HG02885 (cell line): ENCODE measurements around the gene MAT2A.
"Not testable (repeated sequence)": the region's sequence is repeated elsewhere in the genome, so short reads cannot be mapped to it uniquely, and the experiment has no call there.

ENCODE experiments used
- ATAC-seq: cut with Tn5 transposase; IDR thresholded peaks from one replicate; pipeline ENCODE4 v1.9.1; 2021; ENCODE audit warnings: mild to moderate bottlenecking; ENCODE audit not compliant: unreplicated experiment, poor library complexity

The MAT2A gene

DNA sequence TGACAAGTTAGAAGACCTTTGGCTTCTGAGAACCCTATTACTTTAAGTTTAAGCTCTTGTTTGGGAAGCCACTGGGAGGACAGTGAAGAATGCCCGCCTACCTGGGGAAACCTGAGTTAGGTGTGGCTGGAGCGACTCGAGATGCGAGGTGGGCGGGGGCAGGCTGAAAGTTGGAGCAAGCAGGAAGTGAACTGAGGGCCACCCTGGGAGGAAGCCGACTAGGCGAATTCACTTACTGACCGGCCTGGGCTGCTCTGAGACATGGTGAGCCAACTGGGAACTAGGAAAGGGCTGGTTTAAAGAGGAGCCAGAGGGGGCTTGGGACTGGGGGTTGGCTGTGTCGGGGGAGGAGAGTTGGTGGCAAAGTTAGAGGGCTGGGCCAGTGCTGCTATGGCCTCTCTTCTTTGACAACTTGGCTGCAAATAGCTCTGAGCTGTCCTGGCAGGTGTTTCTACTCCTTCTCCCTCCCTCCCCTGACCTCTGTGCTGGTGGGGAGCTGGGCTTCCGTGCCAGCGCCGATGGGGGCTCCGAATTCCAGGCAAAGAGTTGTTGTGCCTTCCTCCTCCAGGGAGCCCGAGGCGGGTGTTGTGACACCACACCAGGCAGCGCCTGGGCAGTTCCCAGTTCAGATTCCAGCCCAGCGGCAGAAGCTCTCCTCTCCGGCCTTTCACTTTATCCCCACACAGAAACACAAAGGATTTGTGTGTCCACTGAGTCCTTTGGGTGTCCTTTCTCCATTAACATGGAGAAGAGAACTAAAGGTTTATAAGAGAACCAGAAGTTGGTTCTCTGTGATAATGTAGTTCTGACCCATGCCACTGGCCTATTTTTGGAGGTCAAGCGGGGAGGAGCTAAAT is 38.6 kb downstream of the MAT2A start, which contains the start of gene VAMP8:
Gene VAMP8, plus strand, starts transcription at position 201 of the 857 bp plus-strand sequence. Its CDS starts 61 bp downstream, at position 262.
- peak; percentile 74 for ATAC-seq

DNA sequence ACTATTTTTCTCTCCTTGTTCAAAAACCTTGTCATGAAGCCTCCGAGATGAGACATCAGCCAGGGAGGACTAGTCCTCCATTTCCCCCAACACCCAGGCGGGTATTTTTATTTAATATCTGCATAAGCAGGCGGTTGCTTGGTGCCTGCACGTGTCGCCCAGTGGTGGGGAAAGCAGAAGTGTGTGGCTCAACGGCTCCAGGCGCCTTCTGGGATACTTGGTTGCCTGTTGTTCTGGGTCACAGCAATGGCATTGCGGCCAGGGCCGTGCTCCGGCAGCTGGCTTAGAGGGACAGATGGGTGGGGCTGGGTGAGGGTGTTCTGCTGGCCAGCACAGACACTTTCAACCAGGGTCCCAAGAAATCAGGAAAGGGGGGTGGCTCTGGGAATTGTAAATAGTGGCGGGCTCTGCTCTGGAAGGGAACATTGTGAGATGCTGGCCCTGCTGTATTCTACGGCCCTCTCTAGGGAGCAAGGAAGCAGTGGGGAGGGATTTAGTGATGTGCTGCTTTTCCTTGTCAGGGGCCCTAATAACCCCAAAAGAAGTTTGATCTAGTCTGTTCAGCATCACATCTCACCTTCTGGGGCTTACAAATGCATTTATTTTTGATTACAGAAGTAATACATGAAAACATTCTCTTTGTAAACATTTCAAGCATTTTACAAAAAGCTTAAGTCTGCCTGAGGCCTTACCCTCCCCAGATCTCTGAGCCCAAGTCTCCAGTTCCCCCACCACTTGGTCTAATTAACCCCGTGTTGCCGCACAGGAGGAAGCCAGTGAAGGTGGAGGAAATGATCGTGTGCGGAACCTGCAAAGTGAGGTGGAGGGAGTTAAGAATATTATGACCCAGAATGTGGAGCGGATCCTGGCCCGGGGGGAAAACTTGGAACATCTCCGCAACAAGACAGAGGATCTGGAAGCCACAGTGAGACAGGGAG is 39.5 kb downstream of the MAT2A start:
- peak; percentile 49 for ATAC-seq

DNA sequence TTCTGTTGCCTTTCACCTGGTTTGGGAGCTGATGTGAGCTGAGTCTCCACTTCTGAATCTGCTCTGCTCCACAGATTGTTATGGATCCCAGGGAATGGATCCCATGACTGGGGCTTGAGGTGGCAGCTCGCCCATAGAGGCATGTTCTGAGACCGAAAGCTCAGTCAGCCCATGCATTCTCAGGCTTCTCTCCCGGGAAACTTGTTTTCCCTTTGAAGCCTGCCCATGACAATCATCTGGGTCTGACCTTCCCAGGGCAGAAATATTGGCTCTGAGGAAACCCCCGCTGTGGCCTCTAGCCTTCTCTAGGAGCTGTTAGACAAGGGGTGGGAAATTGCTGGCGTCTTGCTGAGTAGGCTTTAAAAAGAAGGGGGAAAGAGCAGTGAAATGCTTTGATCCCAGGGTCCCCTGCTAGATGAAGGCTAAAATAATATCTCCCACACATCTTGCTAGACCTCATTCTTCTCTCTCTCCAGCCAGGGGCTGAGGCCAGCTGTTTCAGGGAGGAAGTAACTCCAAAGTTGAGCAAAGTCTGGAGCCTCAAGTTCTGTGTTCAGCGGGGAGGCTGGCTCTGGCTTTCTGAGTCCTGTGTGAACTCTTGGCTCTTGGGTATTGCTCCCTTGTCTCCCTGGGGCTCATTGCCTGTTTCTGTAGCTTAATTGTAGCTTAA is 40.4 kb downstream of the MAT2A start:
- ATAC-seq: no peak

DNA sequence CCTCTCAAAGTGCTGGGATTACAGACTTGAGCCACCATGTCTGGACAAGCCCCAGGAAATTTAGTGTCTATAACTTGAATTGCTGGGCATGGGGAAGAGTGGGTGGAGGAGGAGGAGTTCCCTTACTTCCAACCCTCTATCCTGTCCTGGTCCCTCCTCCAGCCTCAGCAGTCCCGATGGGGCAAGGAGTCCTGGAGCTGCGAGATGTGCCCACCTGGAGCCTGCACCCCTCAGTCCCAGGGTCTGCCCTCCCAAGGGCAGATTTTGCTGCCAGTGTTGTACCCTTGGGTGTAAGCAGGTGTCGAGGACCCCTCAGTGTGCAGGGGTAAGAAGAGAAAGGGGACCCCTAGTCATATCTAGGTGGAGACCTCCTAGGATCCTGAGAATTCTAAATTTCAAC is 41.2 kb downstream of the MAT2A start:
- no peak for ATAC-seq

DNA sequence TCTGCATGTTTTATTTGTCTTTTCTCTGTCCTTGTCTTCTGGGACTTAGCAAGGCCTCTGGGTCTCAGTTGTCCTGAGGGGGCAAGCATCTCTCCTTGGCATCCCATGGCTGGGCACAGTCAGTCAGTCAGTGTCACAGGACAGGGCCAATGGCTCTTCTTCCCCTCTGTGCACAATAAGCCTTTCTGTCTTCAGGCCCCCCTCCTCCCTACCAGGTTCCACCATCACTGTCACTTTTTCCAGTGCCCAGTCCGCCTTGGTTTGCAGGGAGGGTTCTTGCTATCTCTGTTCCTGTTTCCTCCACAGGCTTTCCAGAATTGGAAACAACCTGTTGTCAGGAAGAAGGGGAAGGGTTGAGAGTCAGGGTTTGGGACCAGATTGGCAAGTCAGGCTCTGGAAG is 43.5 kb downstream of the MAT2A start:
- no peak for ATAC-seq

DNA sequence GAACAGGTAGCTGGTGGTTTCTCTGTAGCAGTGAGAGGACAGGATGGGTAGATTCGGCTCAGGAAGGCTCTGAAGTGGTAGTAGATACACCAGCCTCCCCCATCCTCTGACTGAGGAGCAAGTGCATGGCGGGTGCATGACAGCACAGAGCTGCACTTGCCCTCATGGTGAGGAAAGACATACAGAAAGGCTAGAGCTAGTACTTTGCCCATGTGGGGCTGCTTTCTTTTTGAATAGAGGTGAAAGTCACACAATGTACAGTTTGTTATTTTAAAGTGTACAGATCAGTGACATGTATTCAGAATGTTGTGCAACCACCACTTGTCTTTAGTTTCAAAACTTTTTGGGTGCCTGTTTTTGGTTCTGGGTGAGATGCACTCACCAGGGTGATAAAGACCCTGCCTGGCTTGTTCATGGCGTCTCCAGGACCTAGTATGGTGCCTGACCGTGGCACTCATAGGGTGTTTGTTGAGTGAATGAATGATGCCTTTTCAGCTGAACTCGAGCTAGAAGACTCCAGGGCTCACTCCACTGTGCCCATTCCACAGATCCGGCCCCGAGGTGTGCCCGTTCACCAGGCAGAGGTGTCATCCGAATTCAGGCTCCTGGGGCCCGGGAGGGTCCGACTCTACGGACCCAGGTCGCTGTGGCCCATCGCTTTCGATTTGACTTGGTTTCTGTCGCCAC is 44.8 kb downstream of the MAT2A start:
- ATAC-seq: peak; percentile 65

DNA sequence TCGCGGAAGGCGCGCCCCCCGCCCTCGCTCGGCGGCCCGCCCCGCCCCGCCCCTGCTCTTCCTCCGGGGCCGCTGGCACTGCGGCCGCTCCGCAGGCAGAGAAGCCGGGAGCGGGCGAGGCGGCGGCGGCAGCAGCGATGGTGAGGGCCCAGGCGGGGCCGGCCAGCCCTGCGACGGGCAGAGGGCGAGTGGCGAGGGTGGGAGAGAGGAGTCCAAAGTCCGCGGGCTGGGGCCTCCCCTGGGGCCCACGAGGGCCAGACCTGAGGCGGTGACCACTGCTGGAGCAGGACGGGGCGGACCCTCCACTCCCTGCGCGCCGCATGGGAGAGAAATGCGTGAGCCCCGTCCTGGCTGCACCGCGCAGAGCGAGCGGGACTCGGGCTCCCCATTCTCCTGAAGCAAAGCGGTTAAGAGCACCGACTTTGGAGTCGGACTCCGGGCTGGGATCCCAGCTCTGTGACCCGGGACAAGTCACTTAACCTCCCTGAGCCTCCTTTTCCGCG is 45.4 kb downstream of the MAT2A start, which contains the start of gene VAMP5:
Gene VAMP5, plus strand, starts transcription at position 78 of the 503 bp plus-strand sequence. Its CDS starts 60 bp downstream, at position 138.
- ATAC-seq: peak; percentile 30

DNA sequence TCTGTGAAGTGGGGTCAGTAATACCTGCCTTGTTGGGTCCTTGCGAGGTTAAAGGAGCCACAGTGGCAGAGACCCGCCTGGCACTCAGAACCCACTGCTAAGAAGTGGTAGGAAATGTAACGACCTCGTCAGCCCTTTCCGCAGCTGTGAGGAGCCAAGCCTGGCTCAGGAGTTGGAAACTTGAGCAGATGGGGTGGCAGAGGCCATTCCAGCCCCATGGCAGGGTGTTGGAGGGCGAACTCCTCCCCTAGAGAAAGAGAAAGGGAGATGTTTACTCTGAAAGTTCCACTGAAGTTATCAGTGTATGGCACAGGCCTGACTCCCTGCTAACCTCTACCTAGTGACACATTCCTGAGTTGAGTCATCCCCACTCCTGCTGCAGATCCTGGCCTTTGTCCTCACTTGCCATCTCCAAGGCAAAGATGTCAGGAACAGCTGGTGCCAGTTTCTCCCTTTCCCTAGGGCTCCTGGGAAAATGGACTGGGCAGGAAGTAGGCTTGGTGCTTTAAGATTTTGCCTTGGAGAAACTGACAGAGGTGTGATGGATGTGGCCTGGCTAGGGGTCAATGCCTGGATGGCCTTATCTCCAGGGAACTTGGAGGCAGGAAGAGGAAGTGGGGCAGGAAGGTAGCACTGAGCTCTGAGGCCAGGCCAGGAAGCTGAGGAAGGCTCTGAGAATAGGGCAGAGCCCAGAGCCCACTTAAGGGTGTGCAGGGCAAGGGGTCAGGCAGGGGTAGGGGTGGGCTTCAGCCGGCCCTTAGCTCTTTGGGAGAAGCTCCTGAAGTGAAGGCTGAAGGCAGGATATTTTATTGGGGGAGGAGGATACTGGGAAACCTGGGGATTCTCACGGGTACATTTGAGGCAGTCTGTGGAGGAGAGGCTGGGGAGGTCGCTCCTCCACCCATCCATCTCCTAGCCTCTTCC is 46.2 kb downstream of the MAT2A start:
- ATAC-seq: peak; percentile 37

DNA sequence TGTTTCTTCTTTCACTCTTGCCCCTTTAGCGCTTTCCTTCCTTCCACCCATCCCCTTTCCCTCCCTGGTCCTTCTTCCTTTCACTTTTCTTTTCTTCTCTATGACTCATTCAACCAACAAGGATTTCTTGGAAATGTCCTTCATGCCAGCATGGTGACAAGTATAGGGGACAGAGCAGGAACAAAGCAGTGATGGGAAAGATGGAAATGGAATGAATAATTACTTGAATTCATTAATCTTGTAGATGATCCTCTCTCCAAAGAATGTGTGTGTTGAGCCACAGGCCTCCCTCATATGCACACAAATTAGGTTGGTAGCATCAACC is 46.8 kb downstream of the MAT2A start:
- no peak for ATAC-seq

DNA sequence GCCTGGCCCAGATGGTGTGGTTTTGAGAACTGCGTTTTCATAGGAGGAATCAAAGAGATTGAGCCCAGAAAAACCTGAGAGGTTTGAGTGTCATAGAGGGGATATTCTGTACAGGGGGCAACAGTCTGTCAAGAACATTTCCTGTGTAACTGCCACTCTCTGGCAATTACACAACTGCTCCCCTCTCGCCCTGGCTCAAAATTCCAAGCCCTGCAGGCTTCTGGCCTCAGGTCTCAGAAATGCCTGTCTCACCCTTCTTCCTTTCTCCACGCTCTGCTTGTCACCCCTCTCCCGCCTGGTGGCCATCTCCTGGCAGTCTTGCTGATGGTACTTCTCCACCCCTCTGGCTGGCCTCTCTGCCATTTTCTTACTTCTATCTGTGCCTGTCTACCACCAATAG is 49.3 kb downstream of the MAT2A start:
- no peak for ATAC-seq

DNA sequence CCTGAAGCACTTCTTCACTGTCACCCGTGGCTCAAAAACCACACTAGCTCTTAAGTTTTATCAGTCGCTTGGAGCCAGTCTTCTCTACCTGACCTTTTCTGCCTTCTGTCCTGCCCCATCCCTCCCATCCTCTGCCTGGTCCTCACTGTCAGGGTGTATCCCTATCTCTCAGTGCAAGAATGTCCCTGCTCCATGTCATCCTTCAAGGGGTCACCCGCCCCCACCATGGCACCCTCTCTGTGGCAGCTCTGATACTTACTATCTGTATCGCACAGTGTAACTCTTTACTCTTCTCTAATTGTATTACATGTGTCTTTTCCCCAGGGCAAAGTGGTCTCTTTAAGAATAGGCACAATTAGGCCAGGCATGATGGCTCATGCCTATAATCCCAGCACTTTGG is 49.7 kb downstream of the MAT2A start:
- ATAC-seq: no peak

DNA sequence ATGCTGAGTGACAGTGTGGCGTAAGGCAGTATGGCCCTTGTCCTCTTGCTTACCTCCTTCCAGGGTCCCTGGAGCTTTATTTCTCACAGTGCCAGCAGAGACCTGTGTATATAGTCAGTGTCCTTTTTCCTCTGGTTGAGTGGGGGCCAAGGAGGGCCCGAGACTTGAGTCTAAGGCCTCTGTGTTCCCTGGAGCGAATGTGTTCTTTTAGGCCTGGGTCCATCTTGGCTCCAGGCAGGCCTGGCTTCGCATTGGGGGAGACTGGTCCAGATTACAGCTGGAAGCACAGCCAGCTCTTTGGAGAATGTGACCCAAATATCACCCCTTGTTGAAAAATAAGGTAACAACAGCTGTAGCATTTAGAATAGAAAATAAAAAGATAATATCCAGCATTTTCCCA is 50.2 kb downstream of the MAT2A start:
- ATAC-seq: no peak

DNA sequence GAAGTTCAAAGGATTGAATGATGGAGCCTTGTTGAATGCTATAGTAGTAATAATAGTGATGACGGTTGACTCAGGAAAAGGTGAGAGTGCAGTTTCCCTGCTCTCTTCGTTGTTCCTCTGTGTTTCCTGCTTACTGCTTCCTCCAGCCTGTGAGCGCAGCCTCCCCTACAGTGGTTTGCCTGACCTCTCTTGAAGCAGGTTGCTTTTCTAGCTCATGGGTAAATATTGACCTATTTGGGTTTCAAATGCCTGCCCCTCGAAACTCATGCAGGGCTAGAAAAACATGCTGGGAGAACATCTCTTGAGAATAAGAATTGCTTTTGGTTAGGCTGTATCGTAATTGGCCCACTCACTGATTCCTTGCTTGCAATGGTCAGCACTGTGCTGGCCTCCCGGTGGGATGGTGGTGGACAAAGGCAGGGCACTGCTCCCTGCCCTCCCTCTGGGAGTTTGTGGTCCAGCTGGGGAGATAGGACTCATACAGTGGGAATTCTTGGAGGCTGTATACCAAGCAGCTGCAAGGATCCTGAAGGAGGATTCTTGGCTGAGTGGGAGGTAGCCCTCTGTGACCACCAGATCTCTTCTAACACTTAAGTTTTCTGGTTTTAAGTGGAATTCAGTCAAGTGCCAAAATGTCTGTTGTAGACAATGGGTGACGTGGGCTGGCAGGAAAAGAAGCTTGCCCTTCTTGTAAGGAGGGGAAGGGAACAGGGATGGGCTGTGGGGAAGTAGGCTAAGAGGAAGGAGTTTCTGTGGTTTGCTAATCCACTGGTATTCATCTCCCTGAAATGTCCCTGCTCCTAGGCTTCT is 51.2 kb downstream of the MAT2A start:
- ATAC-seq: no peak

DNA sequence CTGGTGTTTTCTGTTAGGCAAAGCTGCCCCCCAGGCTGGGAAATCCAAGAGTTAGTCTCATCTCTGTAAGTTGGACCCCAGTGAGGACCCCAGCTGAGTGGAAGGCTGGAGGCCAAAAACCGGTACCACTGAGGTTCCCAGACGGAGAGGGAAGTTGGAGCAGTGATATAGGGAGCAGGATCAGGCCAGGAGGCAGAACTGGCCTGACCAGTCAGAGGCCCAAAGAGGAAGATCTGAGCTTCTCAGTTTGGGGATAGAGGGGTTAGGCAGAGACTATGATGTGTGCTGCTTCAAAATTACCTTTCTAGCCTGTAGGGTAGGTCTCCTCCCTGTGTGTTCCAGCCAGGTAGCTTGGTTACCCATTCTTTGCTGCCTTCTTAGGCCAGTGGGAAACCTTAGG is 52.0 kb downstream of the MAT2A start:
- ATAC-seq: no peak

DNA sequence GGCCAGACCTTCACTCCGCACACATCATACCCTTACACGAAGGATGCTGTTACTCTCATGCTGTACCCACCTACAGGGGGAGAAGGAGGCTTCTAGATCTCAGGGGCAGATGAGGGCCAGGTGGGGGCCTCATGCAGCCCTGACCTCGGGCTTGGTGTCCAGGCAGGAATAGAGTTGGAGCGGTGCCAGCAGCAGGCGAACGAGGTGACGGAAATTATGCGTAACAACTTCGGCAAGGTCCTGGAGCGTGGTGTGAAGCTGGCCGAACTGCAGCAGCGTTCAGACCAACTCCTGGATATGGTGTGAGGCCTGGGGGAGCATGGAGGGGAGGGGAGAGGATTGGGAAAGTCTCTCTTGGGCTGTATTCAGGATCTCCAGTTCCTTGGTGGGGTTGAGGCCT is 52.6 kb downstream of the MAT2A start:
- no peak for ATAC-seq

DNA sequence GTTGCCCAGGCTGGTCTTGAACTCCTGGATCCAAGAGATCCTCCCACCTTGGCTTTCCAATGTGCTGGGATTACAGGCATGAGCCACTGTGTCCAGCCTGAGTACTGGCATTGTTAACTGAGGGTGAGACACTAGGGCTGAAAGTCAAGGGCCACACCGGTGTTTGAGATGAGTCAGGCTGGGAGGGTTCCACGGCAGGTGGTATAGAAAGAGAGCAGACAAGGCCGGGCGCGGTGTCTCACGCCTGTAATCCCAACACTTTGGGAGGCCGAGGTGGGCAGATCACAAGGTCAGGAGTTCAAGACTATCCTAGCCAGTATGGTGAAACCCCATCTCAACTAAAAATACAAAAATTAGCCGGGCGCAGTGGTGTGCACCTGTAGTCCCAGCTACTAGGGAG is 53.3 kb downstream of the MAT2A start:
- not testable (repeated sequence) for ATAC-seq

DNA sequence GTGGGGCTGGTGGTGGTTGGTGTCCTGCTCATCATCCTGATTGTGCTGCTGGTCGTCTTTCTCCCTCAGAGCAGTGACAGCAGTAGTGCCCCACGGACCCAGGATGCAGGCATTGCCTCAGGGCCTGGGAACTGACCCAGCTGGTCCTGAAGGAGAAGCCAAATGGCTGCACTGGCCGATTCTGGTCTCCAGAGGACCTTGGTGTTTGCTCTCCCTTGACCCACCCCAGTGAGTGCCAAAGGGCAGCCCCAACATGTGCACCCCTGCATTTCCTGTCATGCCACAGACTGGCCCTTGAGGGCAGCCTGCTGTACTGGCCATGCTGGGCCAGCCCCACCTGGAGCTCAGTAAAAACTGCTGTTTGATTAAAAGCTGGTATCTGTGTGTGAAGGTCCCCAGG is 54.1 kb downstream of the MAT2A start:
- no peak for ATAC-seq
